H1 (cell line): Measurements from ENCODE around the gene YIF1A. TPM values are rescaled to one million over a fixed set of nuclear protein-coding genes. Genes with fewer than 3 reads are reported as not detected.

Experiments
- ASH2L ChIP-seq: fragments of 200-600, 300-600 bp; sonication (generic); IDR thresholded peaks from one replicate; pipeline ENCODE4 v1.7.1; 2017; ENCODE audit warnings: low read length
- CREB1 ChIP-seq: IDR thresholded peaks from 2 replicates; pipeline ENCODE4 v1.6.1; 2012; ENCODE audit warnings: inconsistent platforms
- POLR2A ChIP-seq, 2 experiments: IDR thresholded peaks; 1 replicate in 1 of 2; 2 replicates in 1 of 2; pipeline ENCODE4 v1.6.1; 2011; ENCODE audit warnings: low read depth in 2 of 2, low read length in 2 of 2, mild to moderate bottlenecking in 2 of 2; ENCODE audit errors: control extremely low read depth in 1 of 2
- POU5F1 ChIP-seq: IDR thresholded peaks from 2 replicates; pipeline ENCODE4 v1.6.1; 2011; ENCODE audit warnings: low read depth, mild to moderate bottlenecking, low read length, moderate library complexity
- SP2 ChIP-seq: IDR thresholded peaks from 2 replicates; pipeline ENCODE4 v1.6.1; 2012; ENCODE audit warnings: mild to moderate bottlenecking, low read length, inconsistent platforms
- polyA plus RNA-seq, 7 experiments: library from polyadenylated mRNA; depleted of rRNA in 3 of 7; stranded (reverse) in 5 of 7; unstranded in 2 of 7; fragments of >200 nt in 5 of 7; fragments of 200-250 nt in 2 of 7; gene quantifications; 1 replicate in 5 of 7; 2 replicates in 1 of 7; 4 replicates in 1 of 7; pipeline versions ENCODE4 v1.2.1 to v1.2.3, GENCODE V29; 2011 to 2013; ENCODE audit warnings: missing spikeins in 2 of 7, mixed read lengths in 2 of 7
- total RNA-seq: library from RNA; stranded (reverse); fragmentation: NEBNext Ultra II Directional; extraction: Animal tissue kit (Norgen Biotek cat#: 25700); gene quantifications from 2 replicates; pipeline ENCODE4 v1.2.1, GENCODE V29; 2021

The YIF1A gene
- total and polyA plus RNA-seq, 2 of the 8 experiments (the other 6 are each of a cell fraction or from before 2014, with no cell fraction given), result 70.1 to 178 TPM

DNA sequence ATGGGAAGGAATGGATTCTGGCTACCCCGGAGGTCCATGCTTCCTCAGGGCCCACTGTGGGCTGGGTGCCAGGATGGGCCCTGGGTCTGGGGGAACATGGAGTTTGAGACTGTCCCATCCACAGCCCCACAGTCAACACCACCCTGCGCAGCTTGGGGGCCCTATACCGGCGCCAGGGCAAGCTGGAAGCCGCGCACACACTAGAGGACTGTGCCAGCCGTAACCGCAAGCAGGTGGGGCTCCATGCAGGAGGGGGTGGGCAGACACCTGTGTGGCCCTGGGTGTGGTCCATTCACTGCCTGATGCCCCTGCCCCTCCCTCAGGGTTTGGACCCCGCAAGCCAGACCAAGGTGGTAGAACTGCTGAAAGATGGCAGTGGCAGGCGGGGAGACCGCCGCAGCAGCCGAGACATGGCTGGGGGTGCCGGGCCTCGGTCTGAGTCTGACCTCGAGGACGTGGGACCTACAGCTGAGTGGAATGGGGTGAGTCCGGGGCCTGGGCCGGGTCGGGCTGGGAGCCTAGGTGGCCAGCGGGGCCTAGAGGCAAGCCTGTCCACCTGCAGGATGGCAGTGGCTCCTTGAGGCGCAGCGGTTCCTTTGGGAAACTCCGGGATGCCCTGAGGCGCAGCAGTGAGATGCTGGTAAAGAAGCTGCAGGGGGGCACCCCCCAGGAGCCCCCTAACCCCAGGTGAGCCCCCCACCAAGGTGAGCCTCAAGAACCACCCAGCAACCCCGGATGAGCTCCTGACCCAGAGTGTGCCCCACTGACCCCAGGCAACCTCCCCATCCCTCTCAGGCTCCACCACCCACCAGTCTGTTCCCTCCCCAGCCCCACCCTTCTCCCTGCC is 23.2 kb downstream of the YIF1A start (continued):
- TF ChIP-seq POU5F1, result no peak
- TF ChIP-seq POLR2A (IDR thresholded peaks at IDR 0.05; ENCODE audit: control extremely low read depth in 1 of 2, low read depth in 2 of 2, low read length in 2 of 2), result no peak
- TF ChIP-seq ASH2L, result no peak
- TF ChIP-seq CREB1, result no peak
- TF ChIP-seq SP2, result no peak
